ENCODE data around the gene TMEM271. TPM values are rescaled to one million over a fixed set of nuclear protein-coding genes. Genes with fewer than 3 reads are reported as not detected.

Gene TMEM271
- total RNA-seq, 1 donor from 2014 or later, result not detected

GRCh38 chr4:530017-530781 is 45.9 kb downstream of the TMEM271 start:
- Histone ChIP-seq H3K36me3 (ENCODE audit: control insufficient read depth, insufficient read depth, low read length) (no peaks in the 10 kb centered on the region), H3K27me3 (ENCODE audit: control insufficient read depth, insufficient read depth, low read length) (no peaks in the 10 kb centered on the region), H3K4me3 (ENCODE audit: low read depth, low read length) (no peak overlapping the region)
- TF ChIP-seq, protein P1, sequence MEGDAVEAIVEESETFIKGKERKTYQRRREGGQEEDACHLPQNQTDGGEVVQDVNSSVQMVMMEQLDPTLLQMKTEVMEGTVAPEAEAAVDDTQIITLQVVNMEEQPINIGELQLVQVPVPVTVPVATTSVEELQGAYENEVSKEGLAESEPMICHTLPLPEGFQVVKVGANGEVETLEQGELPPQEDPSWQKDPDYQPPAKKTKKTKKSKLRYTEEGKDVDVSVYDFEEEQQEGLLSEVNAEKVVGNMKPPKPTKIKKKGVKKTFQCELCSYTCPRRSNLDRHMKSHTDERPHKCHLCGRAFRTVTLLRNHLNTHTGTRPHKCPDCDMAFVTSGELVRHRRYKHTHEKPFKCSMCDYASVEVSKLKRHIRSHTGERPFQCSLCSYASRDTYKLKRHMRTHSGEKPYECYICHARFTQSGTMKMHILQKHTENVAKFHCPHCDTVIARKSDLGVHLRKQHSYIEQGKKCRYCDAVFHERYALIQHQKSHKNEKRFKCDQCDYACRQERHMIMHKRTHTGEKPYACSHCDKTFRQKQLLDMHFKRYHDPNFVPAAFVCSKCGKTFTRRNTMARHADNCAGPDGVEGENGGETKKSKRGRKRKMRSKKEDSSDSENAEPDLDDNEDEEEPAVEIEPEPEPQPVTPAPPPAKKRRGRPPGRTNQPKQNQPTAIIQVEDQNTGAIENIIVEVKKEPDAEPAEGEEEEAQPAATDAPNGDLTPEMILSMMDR (IDR thresholded peaks at IDR 0.05; ENCODE audit: insufficient read depth, low read length, poor library complexity, severe bottlenecking), result no peak
- DNase-seq (ENCODE audit: low read depth), result no peak

GRCh38 chr4:529563-529962 is 46.5 kb downstream of the TMEM271 start:
- no peaks in the 10 kb centered on the region for H3K27me3 ChIP-seq (ENCODE audit: control insufficient read depth, insufficient read depth, low read length)
- no peak overlapping the region for H3K4me3 ChIP-seq (ENCODE audit: low read depth, low read length)
- TF ChIP-seq, protein P1 (IDR thresholded peaks at IDR 0.05; ENCODE audit: insufficient read depth, low read length, poor library complexity, severe bottlenecking), result no peak
- DNase-seq (ENCODE audit: low read depth), result no peak
- no peaks in the 10 kb centered on the region for H3K36me3 ChIP-seq (ENCODE audit: control insufficient read depth, insufficient read depth, low read length)

DNA sequence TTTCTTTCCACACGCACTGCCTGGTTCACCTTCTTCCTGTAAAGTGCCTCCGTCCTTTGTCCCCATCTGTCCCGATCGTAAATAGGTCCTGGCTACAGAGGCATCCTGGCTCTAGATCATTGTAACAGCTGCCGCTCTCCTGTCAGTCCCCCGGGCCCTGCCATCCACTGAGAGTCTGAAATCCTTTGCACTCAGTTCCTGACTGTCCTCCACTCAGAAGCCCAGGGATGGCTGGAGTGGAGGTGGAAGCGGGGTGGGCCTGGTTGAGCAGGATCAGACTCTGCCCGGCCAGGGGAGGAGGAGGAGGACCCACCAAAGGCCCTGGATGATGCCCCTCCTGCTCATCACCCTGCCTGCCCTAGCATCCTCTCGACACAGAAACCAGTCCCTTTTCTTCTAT is 47.3 kb downstream of the TMEM271 start:
- TF ChIP-seq, protein P1 (IDR thresholded peaks at IDR 0.05; ENCODE audit: insufficient read depth, low read length, poor library complexity, severe bottlenecking), result no peak
- Histone ChIP-seq H3K27me3 (ENCODE audit: control insufficient read depth, insufficient read depth, low read length) (no peaks in the 10 kb centered on the region), H3K36me3 (ENCODE audit: control insufficient read depth, insufficient read depth, low read length) (no peaks in the 10 kb centered on the region), H3K4me3 (ENCODE audit: low read depth, low read length) (no peak overlapping the region)
- DNase-seq (ENCODE audit: low read depth), result no peak

- Histone ChIP-seq H3K4me3 (ENCODE audit: low read depth, low read length) (no peak overlapping the region), H3K36me3 (ENCODE audit: control insufficient read depth, insufficient read depth, low read length) (no peaks in the 10 kb centered on the region), H3K27me3 (ENCODE audit: control insufficient read depth, insufficient read depth, low read length) (no peaks in the 10 kb centered on the region)
- TF ChIP-seq, protein P1 (IDR thresholded peaks at IDR 0.05; ENCODE audit: insufficient read depth, low read length, poor library complexity, severe bottlenecking), result no peak
- DNase-seq (ENCODE audit: low read depth), result no peak
These were observed 47.8 kb downstream of the TMEM271 start for GRCh38 chr4:528296-528695.

DNA sequence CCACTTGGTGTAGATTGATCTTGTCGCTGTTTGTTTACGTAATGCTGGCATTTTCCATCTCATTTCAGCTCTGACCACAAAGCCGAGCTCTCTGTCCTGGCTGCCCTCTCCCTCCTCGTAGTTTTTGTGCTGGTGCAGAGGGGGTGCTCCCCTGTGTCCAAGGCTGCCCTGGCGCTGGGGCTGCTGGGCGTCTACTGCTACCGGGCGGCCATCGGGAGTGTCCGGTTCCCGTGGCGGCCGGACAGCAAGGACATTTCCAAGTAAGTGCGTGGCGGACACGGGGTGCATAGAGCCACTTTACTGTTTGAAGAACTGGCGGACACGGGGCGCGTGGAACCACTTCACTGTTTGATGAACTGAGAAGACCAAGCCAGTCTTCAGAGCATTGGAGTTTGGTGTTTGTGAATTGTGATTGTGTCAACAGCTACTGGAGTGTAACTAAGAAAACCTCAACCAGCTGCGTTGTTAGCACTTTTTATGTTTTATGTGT is 49.1 kb downstream of the TMEM271 start:
- Histone ChIP-seq H3K4me3 (ENCODE audit: low read depth, low read length) (no peak overlapping the region), H3K27me3 (ENCODE audit: control insufficient read depth, insufficient read depth, low read length) (no peaks in the 10 kb centered on the region), H3K36me3 (ENCODE audit: control insufficient read depth, insufficient read depth, low read length) (no peaks in the 10 kb centered on the region)
- no peak for DNase-seq (ENCODE audit: low read depth)
- TF ChIP-seq, protein P1 (IDR thresholded peaks at IDR 0.05; ENCODE audit: insufficient read depth, low read length, poor library complexity, severe bottlenecking), result no peak
